AG10803 (cell line): Measurements from ENCODE around the gene ARID5A.

Experiments used
- DNase-seq: peaks from one replicate; pipeline ENCODE4 v3.0.0; 2010; ENCODE audit warnings: low read depth
- H3K4me3 ChIP-seq: 2 replicates; pipeline ENCODE4 v1.5.1; 2011; ENCODE audit warnings: mild to moderate bottlenecking, low read length, control low read depth
- CTCF ChIP-seq: conservative IDR thresholded peaks from 2 replicates; pipeline ENCODE4 v1.5.1; 2011; ENCODE audit warnings: mild to moderate bottlenecking, low read length, control low read depth, inconsistent platforms

The ARID5A gene

GRCh38 chr2:96537066-96537733, 648 bp downstream of the ARID5A start:
- peak; percentile 52 for DNase-seq
- TF ChIP-seq CTCF, result no peak
- peak overlapping the region; percentile 77 for H3K4me3 ChIP-seq

- peak overlapping the region; percentile 77 for H3K4me3 ChIP-seq
- DNase-seq, result no peak
- no peak for TF ChIP-seq CTCF
Observed at GRCh38 chr2:96537734-96538486, 1.4 kb downstream of the ARID5A start.

- peak; percentile 39 for DNase-seq
- peak overlapping the region; percentile 77 for H3K4me3 ChIP-seq
- TF ChIP-seq CTCF, result no peak
Observed at GRCh38 chr2:96538487-96539214, 2.1 kb downstream of the ARID5A start.

GRCh38 chr2:96539215-96539920, 2.8 kb downstream of the ARID5A start:
- H3K4me3 ChIP-seq, result no peak overlapping the region; the same call in 1 of the 2 replicates
- no peak for DNase-seq
- TF ChIP-seq CTCF, result no peak

GRCh38 chr2:96540136-96540535, 3.6 kb downstream of the ARID5A start:
- no peak for TF ChIP-seq CTCF
- H3K4me3 ChIP-seq, result no peak overlapping the region
- DNase-seq, result peak; percentile 74

- TF ChIP-seq CTCF, result no peak
- DNase-seq, result peak; percentile 91
- no peak overlapping the region for H3K4me3 ChIP-seq
Observed at GRCh38 chr2:96541398-96542152, 5.0 kb downstream of the ARID5A start.
